GM18858 (cell line): ENCODE data around the gene NRXN2.

ENCODE experiments used
- ATAC-seq: cut with Tn5 transposase; IDR thresholded peaks from one replicate; pipeline ENCODE4 v1.9.1; 2021; ENCODE audit not compliant: unreplicated experiment

Gene NRXN2

DNA sequence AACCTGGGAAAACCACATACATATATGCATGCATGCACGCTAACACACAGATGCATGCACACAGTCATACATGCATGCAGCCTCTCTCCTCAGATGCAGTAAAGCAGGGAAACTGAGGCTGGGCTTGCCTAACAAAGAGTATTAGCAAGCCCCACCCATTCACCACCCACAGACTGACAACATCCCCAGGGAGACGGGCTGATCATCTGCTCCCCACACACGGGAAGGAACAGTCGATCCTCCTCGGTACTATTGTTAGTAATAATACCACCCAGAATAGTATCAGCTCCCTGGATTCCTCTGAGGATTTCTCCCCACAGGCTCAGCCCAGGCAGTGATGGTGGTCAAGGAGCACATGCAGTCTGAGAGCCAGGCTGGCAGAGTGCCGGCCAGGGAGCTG, 90.8 kb downstream of the NRXN2 start:
- no peak for ATAC-seq

DNA sequence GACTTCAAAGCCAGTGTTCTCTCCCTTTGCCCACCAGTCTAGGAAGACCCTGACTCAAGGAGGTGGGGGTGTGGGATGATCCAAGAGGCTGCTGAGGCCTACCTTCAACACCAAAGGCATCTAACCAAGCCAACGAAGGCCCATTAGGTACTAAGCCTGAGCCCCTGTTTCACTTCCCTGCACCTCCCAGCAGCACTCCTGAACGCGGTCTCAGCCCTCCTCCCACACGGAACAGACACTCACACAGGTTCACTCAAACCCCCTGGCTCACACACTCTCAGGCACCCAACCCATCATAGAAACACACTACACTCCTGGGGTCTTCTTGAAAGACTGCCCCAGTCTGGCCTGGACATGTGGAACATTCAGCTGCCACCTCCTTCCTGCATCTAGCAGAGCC, 91.3 kb downstream of the NRXN2 start:
- no peak for ATAC-seq

DNA sequence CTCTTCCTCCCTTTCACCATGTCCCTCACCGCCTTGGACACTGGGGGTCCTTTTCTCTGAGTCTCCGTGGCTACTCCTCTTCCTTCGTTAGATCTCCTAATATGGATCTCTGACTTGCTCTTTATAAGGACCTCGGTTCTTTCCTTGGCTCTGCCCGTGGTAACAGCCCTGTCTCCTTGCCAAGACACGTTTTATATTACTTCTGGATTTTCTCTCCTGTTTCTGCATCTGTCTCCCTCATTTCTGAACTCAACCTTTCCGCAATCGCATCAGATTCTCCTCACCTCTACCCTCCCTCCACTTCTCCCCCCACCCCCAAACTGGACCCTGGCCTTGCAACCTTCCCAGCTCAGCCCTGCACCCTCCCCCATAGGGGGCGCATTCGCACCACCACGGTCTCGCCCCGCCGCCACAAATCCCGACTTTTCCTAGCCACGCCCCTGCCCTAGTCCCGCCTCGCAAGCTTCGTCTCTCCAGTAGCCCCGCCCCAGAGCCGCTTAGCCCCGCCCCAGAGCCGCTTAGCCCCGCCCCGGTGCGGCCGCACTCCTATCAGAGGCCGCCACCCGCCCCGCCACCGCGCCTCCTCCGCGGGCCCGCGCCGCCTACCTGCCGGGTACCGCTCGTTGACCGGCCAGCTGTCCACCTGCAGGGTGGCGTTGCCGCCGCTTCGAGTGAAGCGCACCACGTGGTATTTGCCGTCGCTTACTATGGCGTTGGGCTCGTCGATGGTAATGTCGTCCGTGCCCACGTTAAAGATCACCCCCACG, 93.0 kb downstream of the NRXN2 start:
- ATAC-seq, result no peak

DNA sequence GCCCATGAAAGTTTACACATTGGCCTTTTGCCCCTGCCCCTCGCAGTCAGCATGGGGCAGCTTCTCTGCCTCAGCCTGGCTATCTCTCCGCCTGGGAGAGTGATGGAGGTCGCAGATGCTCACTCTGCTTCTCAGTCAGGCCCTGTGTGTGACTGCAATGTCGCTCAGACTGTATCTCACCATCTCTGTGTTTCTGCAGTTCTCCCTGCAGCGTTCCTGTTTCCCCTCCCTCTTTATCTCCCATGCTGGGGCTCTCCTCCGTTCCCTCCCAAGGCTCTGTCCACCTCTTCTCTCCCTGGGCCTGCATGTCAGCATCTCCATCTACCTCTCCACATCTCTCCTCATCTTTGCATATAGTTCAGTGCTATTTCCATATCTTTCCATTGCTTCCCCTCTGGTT, 93.9 kb downstream of the NRXN2 start:
- no peak for ATAC-seq

DNA sequence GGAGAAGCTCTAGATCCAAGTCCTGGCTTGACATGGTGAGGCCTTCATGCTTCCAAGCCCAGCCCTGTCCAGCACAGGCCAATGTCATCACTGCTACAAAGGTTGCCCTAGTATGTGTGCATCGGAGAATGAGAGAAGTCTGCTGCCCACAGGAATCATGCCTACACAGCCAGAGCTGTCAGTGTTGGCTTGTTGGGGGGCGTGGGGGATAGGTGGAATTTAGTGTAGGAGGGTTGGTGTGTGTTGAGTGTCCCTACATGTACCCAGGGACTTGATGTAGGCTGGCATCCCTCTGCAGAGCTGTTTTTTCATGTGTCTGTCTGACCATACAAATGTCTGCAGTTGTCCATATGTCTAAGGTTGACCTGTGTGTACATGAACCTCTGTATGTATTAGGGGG, 94.4 kb downstream of the NRXN2 start:
- no peak for ATAC-seq

DNA sequence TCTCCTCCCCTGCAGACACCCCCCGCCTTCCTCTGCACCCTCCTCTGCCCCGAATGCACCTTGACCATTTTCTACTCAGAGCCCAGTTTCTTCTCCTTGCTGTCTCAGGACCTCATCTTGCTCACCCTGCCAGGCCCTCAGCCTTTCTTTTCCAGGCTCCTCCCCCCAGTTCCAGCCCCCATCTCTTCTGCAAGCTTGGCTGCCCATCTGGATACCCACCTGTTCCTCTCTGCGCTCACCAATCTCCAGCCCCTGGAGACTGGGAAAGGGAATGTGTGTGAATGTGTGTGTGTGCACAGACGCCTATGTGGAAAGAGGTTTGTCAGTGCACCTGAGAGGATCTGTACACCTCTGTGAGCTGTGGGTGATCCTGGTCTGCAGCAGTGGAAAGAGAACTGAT, 95.6 kb downstream of the NRXN2 start:
- no peak for ATAC-seq

DNA sequence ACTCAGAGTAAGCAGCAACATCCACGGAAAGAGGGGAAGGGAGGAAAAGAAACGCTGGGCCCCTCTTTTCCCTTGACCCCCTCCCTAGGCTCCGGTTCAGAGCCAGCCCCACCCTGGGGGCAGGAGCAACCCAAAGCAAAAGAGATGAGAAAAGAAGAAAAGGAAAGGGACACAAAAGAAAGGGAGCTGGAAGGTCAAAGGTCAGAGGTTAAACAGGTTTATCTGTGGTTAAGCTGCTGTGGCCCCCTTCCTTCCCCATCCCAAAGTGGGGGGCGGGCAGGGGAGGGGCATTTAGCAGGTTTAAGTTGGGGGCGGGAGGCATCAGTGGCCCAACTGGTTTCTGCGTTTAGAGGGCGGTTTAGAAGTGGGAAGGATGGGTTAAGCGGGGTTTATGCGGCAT, 96.4 kb downstream of the NRXN2 start:
- no peak for ATAC-seq

DNA sequence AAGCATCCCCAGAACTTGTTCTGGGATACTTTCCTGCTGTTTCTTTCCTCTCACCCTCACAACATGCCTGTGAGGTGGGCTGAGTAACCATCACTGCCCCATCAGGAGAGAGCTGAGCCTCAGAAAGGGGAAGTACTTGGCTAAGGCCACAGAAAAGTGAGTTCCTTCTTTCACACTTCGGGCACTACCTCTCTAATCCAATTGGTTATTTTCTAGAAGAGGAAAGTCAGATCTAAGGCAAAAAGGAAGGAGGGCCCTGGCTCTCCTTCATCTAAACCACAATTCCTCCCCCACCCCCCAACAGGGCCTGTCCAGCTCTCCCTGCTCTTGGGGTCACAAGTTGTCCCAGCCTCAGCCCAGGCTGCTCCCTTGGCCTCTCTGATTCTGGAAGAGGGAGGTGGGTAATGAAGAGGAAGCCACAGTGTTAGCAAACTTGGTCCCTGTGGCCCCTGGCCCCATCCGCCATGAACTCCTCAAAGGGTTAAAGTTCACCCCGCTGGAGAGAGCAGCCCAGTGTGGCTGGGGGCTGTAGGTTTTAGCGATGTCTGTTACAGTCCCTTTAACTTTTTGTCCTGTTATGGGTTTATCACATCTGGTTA, 98.0 kb downstream of the NRXN2 start:
- no peak for ATAC-seq

DNA sequence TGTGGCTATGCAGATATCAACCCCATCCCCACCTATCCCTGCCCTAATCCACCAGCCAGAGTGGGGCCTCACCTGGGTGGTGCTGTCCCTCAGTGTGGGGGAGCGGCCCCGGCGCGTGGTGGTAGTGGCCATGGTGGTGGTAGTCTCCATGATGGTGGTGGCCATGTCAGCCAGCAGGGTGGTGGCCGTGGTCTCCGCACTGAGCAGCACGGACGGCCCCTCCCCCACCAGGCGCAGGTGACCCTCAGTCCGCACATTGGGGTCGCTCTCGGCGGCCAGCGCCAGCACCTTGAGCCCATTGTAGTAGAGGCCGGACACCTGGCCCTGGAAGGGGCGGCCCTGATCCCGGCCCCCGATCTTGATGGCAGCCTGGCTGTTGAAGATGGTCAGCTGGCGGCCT, 100.3 kb downstream of the NRXN2 start:
- no peak for ATAC-seq

DNA sequence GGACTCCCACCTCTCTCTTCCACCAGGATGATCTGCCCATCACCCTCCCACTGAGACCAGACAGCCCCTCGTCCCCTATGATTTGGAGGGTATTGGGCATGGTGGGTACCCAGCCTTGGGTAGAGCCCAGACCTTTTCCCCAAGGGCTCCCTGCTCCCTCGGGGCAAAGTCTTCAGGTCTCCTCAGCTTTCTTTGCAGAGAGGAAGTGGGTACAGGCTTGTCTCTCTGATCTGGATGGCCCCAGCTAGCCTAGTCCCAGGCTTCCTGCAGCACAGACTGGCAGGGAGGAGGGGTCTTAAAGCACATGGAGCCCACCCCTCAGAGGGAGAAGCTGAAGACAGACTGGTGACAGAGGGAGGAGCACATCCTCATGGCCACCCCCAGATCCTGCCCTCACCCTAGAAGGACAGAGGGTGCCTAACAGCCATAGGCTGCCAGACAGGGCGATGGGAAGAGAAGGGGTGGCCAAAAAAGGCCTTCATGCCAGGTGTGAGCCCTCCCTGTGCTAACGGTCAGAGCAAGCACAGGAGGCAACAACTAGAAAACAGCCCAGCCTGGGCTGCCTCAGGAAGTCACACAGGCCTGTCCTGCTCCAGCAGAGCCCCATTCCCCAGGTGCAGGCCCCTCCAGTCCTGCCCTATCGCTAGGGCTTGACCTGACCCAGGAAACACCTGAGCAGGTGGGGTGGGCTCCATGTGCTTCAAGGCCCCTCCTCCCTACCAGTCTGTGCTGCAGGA, 101.5 kb downstream of the NRXN2 start:
- no peak for ATAC-seq

DNA sequence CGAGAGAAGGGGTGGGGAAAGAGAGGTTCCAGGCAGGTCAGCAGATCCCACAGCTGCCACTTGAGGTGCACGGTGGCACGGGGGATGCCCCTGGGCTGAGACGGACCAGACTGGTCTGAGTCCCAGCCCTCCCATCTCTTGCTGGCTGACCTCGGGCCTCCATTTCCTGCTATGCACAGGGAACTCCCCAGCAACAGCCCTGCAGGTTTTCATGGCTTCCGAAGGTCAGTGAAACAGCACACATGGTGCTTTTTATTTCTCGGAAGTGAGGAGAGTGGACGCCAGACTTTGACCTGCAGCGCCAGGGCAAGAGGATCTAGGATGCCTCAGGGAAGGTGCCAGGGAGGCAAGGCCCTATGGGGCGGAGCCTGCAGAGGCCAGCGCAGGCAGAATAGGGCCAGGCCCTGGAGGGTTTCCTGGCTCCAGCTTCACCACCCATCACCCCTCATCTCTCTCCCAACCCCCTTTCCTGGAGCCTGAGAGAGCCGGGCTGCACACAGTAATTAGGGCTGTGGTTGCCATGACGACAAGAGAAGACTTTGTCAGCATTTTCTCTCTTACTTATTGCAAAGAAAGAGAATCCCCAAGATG, 102.5 kb downstream of the NRXN2 start:
- no peak for ATAC-seq

DNA sequence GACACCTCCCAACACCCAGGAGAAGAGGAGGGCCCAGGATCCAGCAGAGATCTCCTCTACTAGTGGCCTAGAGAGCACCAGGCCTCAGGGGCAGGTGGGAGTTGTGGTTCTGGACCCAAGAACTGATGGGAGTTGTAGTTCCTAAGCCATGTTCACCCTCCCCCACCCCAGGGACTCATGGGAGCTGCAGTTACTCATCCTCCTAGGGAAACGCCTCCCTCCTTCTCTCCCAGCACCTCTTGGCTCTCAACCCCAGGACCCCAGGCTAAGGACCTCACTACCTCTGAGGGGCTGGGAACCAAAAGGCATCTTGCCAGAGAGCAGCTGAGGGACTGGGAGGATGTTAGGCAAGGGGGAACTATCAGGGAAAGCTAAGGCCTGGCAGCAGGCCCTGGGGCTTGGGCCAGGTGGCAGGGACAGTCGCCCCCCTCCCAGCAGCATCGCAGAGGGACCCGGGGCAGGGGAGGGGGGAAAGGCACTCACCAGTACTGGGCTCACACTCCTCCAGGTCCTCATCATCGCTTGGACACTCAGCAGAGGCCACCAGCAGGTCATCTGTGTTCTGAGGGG, 103.1 kb downstream of the NRXN2 start:
- ATAC-seq, result no peak

DNA sequence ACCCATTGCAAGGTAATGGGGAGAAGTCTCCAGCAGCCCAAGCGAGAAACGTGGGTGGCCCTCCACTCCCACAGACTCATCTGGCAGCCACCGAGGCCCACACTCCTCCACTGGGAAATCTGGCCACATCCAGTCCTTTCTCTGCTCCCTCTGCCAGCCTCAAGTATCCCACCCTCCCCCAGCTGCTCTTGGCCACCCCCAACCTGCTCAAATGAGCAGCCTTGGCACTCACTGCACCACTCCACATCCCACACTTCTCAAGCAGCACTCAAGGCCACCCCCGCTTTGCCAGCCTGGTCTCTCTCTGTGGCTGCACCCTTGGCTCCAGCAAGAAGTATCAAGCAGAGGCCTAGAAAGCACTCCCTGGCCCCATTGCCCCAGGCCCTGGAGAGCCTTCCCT, 103.8 kb downstream of the NRXN2 start:
- no peak for ATAC-seq

DNA sequence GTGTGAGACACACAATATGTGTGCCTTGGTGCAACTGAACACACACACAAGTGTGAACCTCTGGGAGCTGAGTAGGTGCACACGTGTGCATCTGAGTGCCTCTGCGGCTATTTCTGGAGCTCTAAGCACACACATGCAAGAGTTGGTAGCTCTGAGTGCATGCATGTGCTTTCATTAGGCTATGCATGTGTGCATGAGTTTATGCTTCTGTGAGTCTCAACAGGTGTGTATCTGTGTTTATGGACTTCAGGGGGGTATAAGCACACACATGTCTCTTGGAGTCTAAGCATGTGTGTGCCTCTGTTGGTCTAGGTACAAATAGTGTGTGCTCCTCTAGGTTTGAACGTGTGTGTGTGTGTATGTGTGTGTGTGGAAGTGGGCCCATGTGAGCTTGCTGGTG, 106.2 kb downstream of the NRXN2 start:
- no peak for ATAC-seq

DNA sequence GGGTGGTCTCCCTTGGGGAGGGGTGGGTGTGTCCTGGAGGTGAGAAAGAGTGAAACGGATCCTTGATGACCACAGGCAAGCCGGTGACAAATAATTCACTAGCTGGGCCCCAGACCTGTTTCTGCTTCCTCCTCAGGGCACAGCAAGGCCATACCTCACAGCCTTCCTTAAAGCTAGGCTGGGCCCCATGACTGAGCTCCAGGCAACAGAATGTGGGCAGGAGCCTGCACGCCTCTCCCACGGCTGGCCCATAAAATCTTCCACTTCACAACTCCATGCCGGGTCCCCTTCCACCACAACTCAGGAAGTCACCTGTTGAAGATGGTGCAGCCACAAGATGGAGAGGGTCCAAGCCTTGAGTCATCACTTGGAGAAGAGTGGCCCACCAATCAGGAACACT, 108.1 kb downstream of the NRXN2 start:
- no peak for ATAC-seq

DNA sequence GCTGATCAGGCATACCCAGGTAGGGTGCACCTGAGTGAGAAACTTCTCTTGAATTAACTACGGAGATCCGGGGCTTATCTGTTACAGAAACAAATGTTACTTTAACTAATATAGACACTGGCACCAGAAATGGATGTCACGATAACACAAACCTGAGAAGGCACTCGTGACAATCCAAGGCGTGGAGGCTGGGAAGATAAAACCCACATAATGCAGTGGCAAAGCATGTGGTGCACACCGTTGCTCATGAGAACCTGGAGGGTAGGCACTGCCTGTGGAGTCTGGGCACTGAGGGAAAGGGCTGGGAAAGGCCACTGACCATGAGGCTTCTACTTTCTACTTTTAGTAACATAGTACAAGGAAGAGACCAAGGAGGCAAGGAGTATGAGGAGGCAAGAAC, 109.3 kb downstream of the NRXN2 start:
- ATAC-seq, result no peak

DNA sequence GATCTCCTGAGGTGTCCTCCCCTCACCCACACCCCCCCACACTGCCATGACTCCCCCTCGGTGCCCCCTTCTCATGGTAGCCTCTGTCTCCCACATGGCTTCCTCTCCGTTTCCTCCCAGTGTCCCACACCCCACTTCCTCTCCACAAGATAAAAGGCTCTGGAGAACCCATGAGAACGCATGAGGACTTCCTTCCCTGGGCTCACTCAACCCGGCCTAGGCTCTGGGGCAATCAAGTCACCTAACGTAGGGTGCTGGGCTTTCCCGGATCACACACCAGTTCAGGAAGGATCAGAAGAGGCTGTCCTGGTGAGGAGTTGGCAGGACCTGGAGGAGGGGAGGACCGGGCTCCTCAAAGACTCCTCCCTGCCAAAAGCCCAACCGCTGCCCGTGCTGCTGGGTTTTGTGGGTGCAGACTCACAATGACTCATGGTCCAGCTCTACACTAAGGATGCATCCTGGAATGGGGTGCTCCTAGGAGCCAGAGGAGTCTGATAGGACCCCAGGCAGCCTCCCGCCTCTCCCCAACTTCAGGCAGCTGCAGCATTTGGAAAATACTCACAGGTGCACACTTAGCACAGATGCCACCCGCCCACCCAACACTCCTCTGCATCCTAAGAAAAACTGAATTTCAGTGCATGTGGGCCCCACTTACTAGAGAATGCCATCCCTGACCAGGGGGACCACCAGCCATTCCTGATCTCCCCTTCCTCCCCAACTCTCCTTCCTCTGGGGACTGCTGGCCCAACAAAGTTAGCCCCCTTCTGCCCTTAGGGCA, 110.9 kb downstream of the NRXN2 start:
- no peak for ATAC-seq

DNA sequence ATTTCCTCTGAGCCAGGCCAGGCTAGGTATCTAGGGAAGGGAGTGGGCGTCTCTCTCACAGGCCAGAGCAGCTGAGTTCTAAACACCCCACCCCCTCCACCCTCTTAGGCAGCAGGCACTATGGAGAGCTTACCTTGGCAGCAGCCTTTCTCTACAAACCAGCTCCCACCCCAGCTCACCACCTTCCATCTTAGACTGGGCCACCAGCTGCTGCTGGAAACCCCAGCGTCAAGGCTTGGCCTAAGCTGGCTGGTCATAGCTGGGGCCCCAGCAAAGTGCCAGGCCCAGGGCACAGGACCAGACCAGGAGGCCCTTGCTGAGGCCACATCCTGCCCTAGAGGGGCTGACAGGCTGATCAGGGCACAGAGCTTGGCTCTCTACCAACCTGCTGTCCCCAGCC, 111.8 kb downstream of the NRXN2 start:
- ATAC-seq, result no peak

DNA sequence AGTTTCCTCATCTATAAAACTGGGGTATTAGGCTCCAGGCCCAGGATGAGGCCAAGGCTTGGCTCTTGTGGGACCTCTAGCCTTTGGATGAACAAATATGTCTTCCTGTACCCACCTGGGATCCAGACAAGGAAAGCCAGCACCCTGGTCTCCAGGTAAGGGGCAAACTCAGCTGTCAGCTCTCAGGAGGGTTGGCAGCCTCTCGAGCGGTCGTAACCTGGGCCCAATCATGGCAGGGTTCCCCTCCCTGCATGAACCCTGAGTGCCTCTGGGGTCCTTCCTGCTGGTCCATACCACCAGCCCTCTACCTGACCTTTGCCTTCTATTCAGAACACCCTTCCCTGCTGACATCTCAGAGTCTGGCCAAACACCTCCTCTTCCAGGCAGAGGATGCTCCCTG, 112.4 kb downstream of the NRXN2 start:
- no peak for ATAC-seq

DNA sequence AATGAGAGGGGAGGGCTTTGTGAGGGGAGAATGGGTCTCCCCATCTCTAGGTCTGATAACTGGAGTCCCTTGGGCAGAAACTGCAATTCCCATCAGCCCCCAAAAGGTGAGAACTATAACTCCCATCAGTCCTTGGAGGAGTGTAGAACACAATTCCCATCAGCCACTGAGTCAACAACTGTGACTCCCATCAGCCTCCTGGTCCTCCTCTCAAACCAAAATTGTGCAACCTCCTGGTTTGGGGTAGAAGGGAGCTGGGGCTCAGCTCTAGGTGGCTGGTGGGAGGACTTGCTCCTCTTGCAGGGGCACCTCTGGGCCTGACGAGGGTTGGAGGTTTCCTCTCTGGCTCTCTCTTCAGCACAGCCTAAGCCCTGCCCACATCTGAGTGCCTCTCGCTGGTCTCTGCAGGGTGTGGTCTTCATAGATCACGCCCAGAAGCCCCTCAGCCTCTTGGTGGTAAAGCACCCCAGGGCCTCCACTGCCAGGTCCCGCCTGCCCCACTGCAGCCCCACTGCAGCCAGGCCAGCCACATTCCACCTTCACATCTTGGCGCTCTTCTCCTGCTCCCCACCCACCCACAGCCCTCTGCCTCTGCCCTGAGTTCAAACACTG, 113.5 kb downstream of the NRXN2 start:
- ATAC-seq, result no peak
